A673 (cell line): ENCODE results near the gene ARSI. TPM values are rescaled to one million over a fixed set of nuclear protein-coding genes. Genes with fewer than 3 reads are reported as not detected.

Source experiments
- BruUV-seq: library from RNA; stranded (reverse); fragments of 400-500 nt; replicated peaks from 2 replicates; lab custom pipeline; 2021; lab: Mats Ljungman, UMichigan
- CTCF ChIA-PET: fragments of 300-600 bp; sonication (Branson Sonifier 250); formaldehyde crosslinking; loops from one replicate; lab custom pipeline; 2022; ENCODE audit warnings: antibody characterized with exemption; lab: Charles Lee
- POLR2A ChIA-PET: fragments of 300-600 bp; sonication (Branson Sonifier 250); formaldehyde crosslinking; loops from one replicate; lab custom pipeline; 2022; ENCODE audit warnings: antibody characterized with exemption; ENCODE audit not compliant: low non-redundant PET; lab: Charles Lee
- DNase-seq: peaks from one replicate; pipeline ENCODE4 v3.0.0-alpha.2; 2015; ENCODE audit warnings: low spot score
- H3K27ac ChIP-seq: fragments of 200-600 bp; sonication (generic); 2 replicates; pipeline ENCODE4 v1.5.1; 2016; ENCODE audit warnings: mixed run types, low read depth, mild to moderate bottlenecking, mixed read lengths, antibody characterized with exemption, low read length; ENCODE audit not compliant: poor library complexity, severe bottlenecking
- H3K27me3 ChIP-seq: fragments of 200-600 bp; sonication (generic); replicated peaks from 2 replicates; pipeline ENCODE4 v1.6.1; 2017; ENCODE audit warnings: mixed run types, low read depth, mild to moderate bottlenecking, mixed read lengths, antibody characterized with exemption, low read length; ENCODE audit not compliant: insufficient read depth, poor library complexity
- H3K36me3 ChIP-seq: fragments of 200-600 bp; sonication (generic); 2 replicates; pipeline ENCODE4 v1.6.1; 2016; ENCODE audit warnings: mixed run types, mild to moderate bottlenecking, mixed read lengths, antibody characterized with exemption, low read length; ENCODE audit not compliant: insufficient read depth, poor library complexity, severe bottlenecking
- H3K4me1 ChIP-seq: fragments of 200-600 bp; sonication (generic); 2 replicates; pipeline ENCODE4 v1.6.1; 2017; ENCODE audit warnings: mixed run types, mild to moderate bottlenecking, mixed read lengths, antibody characterized with exemption, low read length; ENCODE audit not compliant: insufficient read depth, poor library complexity, severe bottlenecking
- H3K4me3 ChIP-seq: fragments of 200-600 bp; sonication (generic); 2 replicates; pipeline ENCODE4 v1.5.1; 2016; ENCODE audit warnings: low read depth, mixed run types, mild to moderate bottlenecking, mixed read lengths, low read length; ENCODE audit not compliant: poor library complexity, severe bottlenecking
- H3K9me3 ChIP-seq: fragments of 200-600 bp; sonication (generic); 2 replicates; pipeline ENCODE4 v1.6.1; 2016; ENCODE audit warnings: mixed run types, low read depth, mild to moderate bottlenecking, mixed read lengths, antibody characterized with exemption, low read length; ENCODE audit not compliant: poor library complexity, severe bottlenecking
- EZH2 ChIP-seq: fragments of 200-600 bp; sonication (generic); IDR thresholded peaks from 2 replicates; pipeline ENCODE4 v1.6.1; 2017; ENCODE audit warnings: borderline replicate concordance, low read depth, mild to moderate bottlenecking, mixed read lengths, antibody characterized with exemption, low read length; ENCODE audit not compliant: poor library complexity, severe bottlenecking
- intact Hi-C: fragments of 100-400 bp; cut with micrococcal nuclease; formaldehyde crosslinking; loops from one replicate; pipeline ENCODE4 v1.10.0; 2022; ENCODE audit not compliant: unreplicated experiment
- total RNA-seq: library from RNA; stranded (reverse); gene quantifications from 2 replicates; pipeline ENCODE4 v1.2.3, GENCODE V29; 2021
- TF ChIP-seq, protein P1 (sequence below): fragments of 300-800, 200-600 bp; sonication (generic); conservative IDR thresholded peaks from 2 replicates; pipeline ENCODE4 v1.5.1; 2017; ENCODE audit warnings: low read depth, mild to moderate bottlenecking, antibody characterized with exemption, low read length, moderate library complexity, mixed read lengths

The ARSI gene
- total RNA-seq, 1 experiment from 2014 or later: 0.30 TPM

- no peaks in the 10 kb centered on the region for H3K4me1 ChIP-seq
- no peaks in the 10 kb centered on the region for H3K9me3 ChIP-seq
- CTCF ChIA-PET: no interaction called here
- no peaks in the 10 kb centered on the region for H3K27me3 ChIP-seq
- no peak for TF ChIP-seq EZH2
- TF ChIP-seq, protein P1, sequence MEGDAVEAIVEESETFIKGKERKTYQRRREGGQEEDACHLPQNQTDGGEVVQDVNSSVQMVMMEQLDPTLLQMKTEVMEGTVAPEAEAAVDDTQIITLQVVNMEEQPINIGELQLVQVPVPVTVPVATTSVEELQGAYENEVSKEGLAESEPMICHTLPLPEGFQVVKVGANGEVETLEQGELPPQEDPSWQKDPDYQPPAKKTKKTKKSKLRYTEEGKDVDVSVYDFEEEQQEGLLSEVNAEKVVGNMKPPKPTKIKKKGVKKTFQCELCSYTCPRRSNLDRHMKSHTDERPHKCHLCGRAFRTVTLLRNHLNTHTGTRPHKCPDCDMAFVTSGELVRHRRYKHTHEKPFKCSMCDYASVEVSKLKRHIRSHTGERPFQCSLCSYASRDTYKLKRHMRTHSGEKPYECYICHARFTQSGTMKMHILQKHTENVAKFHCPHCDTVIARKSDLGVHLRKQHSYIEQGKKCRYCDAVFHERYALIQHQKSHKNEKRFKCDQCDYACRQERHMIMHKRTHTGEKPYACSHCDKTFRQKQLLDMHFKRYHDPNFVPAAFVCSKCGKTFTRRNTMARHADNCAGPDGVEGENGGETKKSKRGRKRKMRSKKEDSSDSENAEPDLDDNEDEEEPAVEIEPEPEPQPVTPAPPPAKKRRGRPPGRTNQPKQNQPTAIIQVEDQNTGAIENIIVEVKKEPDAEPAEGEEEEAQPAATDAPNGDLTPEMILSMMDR: peak; percentile 33
- POLR2A ChIA-PET: no interaction called here
- H3K27ac ChIP-seq: no peak overlapping the region
- no peak for DNase-seq
- intact Hi-C loops: no loop called here
- no TSS peak for BruUV-seq
- no peaks in the 10 kb centered on the region for H3K36me3 ChIP-seq
- H3K4me3 ChIP-seq: no peak overlapping the region
These were observed 46.2 kb downstream of the ARSI start for GRCh38 chr5:150256410-150257064.

GRCh38 chr5:150255659-150256409 is 46.9 kb downstream of the ARSI start:
- Histone ChIP-seq H3K4me3 (no peak overlapping the region), H3K36me3 (no peaks in the 10 kb centered on the region), H3K4me1 (no peaks in the 10 kb centered on the region), H3K27ac (no peak overlapping the region), H3K9me3 (no peaks in the 10 kb centered on the region), H3K27me3 (no peaks in the 10 kb centered on the region)
- intact Hi-C loops: no loop called here
- DNase-seq: no peak
- ChIA-PET CTCF (no interaction called here), POLR2A (no interaction called here)
- BruUV-seq: no TSS peak
- TF ChIP-seq, protein P1: no peak
- no peak for TF ChIP-seq EZH2

DNA sequence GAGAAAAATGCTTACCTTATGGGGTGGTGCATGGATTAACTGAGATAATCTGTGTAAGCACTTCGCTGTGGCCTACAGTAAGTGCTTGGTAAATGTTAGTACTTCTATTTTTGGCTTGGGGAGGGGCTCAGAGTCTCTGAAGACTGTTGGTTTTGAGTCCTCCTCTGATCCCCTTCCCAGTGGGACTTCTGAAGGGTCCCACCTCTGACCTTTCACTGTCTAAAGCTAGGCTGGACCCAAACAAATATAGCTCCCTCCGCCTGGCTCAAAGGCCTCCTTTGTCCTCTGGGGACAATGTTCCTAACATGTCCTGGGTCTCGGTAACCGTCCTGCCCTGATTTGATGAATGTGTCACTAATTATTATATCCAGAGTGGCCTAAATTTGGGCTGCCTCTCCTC is 47.9 kb downstream of the ARSI start:
- no peak for TF ChIP-seq EZH2
- TF ChIP-seq, protein P1: no peak
- intact Hi-C loops: no loop called here
- Histone ChIP-seq H3K4me3 (no peak overlapping the region), H3K27me3 (no peaks in the 10 kb centered on the region), H3K9me3 (no peaks in the 10 kb centered on the region), H3K4me1 (no peaks in the 10 kb centered on the region), H3K27ac (no peak overlapping the region), H3K36me3 (no peaks in the 10 kb centered on the region)
- POLR2A ChIA-PET: no interaction called here
- no peak for DNase-seq
- CTCF ChIA-PET: no interaction called here
- BruUV-seq: no TSS peak
